ENCODE data around the gene ZNF462.

DNA sequence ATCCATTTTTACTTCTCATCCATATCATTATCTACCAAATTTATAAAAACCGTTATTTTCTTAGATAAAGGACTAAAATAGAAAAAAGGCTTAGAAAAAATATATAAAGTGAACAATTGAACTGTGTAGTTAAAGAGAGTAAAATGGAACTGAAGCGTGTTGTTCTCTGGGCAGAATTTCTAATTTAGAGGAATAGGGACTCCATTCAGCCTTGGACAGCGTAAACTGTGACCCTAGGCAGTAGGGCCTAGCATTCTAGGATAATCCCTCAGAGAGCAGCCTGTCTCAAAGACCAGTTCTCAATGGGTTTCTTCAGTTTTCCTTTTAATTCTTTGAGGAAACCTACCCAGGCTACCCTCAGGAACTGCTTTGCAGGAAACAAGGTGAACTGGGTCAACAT lies 11.1 kb downstream of the ZNF462 start:
- no peak for TF ChIP-seq POLR2A (IDR thresholded peaks at IDR 0.05)
- TF ChIP-seq, protein P1, sequence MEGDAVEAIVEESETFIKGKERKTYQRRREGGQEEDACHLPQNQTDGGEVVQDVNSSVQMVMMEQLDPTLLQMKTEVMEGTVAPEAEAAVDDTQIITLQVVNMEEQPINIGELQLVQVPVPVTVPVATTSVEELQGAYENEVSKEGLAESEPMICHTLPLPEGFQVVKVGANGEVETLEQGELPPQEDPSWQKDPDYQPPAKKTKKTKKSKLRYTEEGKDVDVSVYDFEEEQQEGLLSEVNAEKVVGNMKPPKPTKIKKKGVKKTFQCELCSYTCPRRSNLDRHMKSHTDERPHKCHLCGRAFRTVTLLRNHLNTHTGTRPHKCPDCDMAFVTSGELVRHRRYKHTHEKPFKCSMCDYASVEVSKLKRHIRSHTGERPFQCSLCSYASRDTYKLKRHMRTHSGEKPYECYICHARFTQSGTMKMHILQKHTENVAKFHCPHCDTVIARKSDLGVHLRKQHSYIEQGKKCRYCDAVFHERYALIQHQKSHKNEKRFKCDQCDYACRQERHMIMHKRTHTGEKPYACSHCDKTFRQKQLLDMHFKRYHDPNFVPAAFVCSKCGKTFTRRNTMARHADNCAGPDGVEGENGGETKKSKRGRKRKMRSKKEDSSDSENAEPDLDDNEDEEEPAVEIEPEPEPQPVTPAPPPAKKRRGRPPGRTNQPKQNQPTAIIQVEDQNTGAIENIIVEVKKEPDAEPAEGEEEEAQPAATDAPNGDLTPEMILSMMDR (IDR thresholded peaks at IDR 0.05), result no peak
- TF ChIP-seq POLR2AphosphoS5 (IDR thresholded peaks at IDR 0.05), result no peak
